Suppressor macrophage (primary cell): ENCODE measurements around the gene ADGRA1.

Experiments used
- DNase-seq, 4 experiments: peaks; one replicate each; pipeline ENCODE4 v3.0.0-alpha.2; 2020 to 2022

Gene ADGRA1

GRCh38 chr10:133056651-133057178, 31.0 kb upstream of the ADGRA1 start:
- DNase-seq: no peak

- DNase-seq: peak in 3 of 4 experiments; percentile 15 to 21 (median 16)
Measured at GRCh38 chr10:133058331-133059092, 29.2 kb upstream of the ADGRA1 start.

- no peak for DNase-seq
Measured at GRCh38 chr10:133059093-133059470, 28.6 kb upstream of the ADGRA1 start.

GRCh38 chr10:133059571-133059970, 28.2 kb upstream of the ADGRA1 start:
- no peak for DNase-seq

GRCh38 chr10:133060022-133060421, 27.7 kb upstream of the ADGRA1 start:
- no peak for DNase-seq

- DNase-seq: no peak
Measured at GRCh38 chr10:133060466-133060865, 27.3 kb upstream of the ADGRA1 start.

GRCh38 chr10:133060881-133061280, 26.8 kb upstream of the ADGRA1 start:
- DNase-seq: no peak

GRCh38 chr10:133061296-133062038, 26.3 kb upstream of the ADGRA1 start:
- no peak for DNase-seq

GRCh38 chr10:133062085-133062484, 25.6 kb upstream of the ADGRA1 start:
- DNase-seq: no peak

- no peak for DNase-seq
Measured at GRCh38 chr10:133062635-133063034, 25.1 kb upstream of the ADGRA1 start.

GRCh38 chr10:133067149-133068105, 20.3 kb upstream of the ADGRA1 start:
- DNase-seq: no peak

GRCh38 chr10:133068111-133069032, 19.4 kb upstream of the ADGRA1 start:
- DNase-seq: no peak

GRCh38 chr10:133069033-133069525, 18.6 kb upstream of the ADGRA1 start:
- DNase-seq: no peak

- DNase-seq: no peak
Measured at GRCh38 chr10:133070405-133070804, 17.3 kb upstream of the ADGRA1 start.

- DNase-seq: no peak
Measured at GRCh38 chr10:133070810-133071209, 16.9 kb upstream of the ADGRA1 start.

GRCh38 chr10:133071733-133072132, 16.0 kb upstream of the ADGRA1 start:
- DNase-seq: no peak

GRCh38 chr10:133072196-133072595, 15.5 kb upstream of the ADGRA1 start:
- no peak for DNase-seq

GRCh38 chr10:133072720-133073390, 14.9 kb upstream of the ADGRA1 start:
- no peak for DNase-seq

- no peak for DNase-seq
Measured at GRCh38 chr10:133075346-133076137, 12.2 kb upstream of the ADGRA1 start.
